PC-9 (cell line): ENCODE data around the gene TMEM242. TPM values are rescaled to one million over a fixed set of nuclear protein-coding genes. Genes with fewer than 3 reads are reported as not detected.

ENCODE experiments used
- BruUV-seq: library from RNA; stranded (reverse); fragments of 400-500 nt; replicated peaks from 2 replicates; lab custom pipeline; 2021; lab: Mats Ljungman, UMichigan
- CTCF ChIA-PET: fragments of 300-600 bp; sonication (Branson Sonifier 250); formaldehyde crosslinking; loops from one replicate; lab custom pipeline; 2022; ENCODE audit warnings: antibody characterized with exemption; lab: Charles Lee
- POLR2A ChIA-PET: fragments of 300-600 bp; sonication (Branson Sonifier 250); formaldehyde crosslinking; loops from one replicate; lab custom pipeline; 2022; ENCODE audit warnings: antibody characterized with exemption; ENCODE audit not compliant: unreplicated experiment; lab: Charles Lee
- DNase-seq, 2 experiments: peaks; one replicate each; pipeline versions ENCODE4 v3.0.0 to v3.0.0-alpha.2; 2015 to 2022; ENCODE audit warnings: mixed read lengths in 1 of 2
- H2AFZ ChIP-seq: fragments of 200-600 bp; sonication (generic); 2 replicates; pipeline ENCODE4 v1.8.1; 2017; ENCODE audit warnings: antibody characterized with exemption
- H3F3A ChIP-seq: fragments of 200-600 bp; sonication (generic); 2 replicates; pipeline ENCODE4 v1.8.1; 2017; ENCODE audit warnings: antibody characterized with exemption, mild to moderate bottlenecking, low read depth; ENCODE audit not compliant: insufficient read depth
- H3K27ac ChIP-seq: fragments of 200-600 bp; sonication (generic); 2 replicates; pipeline ENCODE4 v1.6.1; 2016; ENCODE audit warnings: mixed run types
- H3K27me3 ChIP-seq: fragments of 200-600 bp; sonication (generic); 2 replicates; pipeline ENCODE4 v1.6.1; 2016; ENCODE audit warnings: low read depth, mixed run types; ENCODE audit not compliant: insufficient read depth
- H3K36me3 ChIP-seq: fragments of 200-600 bp; sonication (generic); 2 replicates; pipeline ENCODE4 v1.6.1; 2016; ENCODE audit warnings: low read depth, mixed run types
- H3K4me1 ChIP-seq: fragments of 200-600 bp; sonication (generic); replicated peaks from 2 replicates; pipeline ENCODE4 v1.6.1; 2016; ENCODE audit warnings: mixed run types; ENCODE audit not compliant: insufficient read depth
- H3K4me2 ChIP-seq: fragments of 200-600 bp; sonication (generic); 2 replicates; pipeline ENCODE4 v1.6.1; 2017; ENCODE audit warnings: mixed run types
- H3K4me3 ChIP-seq: fragments of 200-600 bp; sonication (generic); 2 replicates; pipeline ENCODE4 v1.6.1; 2016; ENCODE audit warnings: mixed run types
- H3K79me2 ChIP-seq: fragments of 200-600 bp; sonication (generic); 2 replicates; pipeline ENCODE4 v1.6.1; 2017; ENCODE audit warnings: low read depth, mixed run types
- H3K9me2 ChIP-seq: fragments of 200-600 bp; sonication (generic); 2 replicates; pipeline ENCODE4 v1.8.1; 2017; ENCODE audit warnings: mild to moderate bottlenecking; ENCODE audit not compliant: insufficient read depth
- H3K9me3 ChIP-seq: fragments of 200-600 bp; sonication (generic); 2 replicates; pipeline ENCODE4 v1.8.1; 2016; ENCODE audit warnings: low read depth; ENCODE audit not compliant: insufficient read depth
- H4K20me1 ChIP-seq: fragments of 200-600 bp; sonication (generic); 2 replicates; pipeline ENCODE4 v1.8.1; 2017; ENCODE audit not compliant: insufficient read depth
- CTCF ChIP-seq: fragments of 200-600 bp; sonication (generic); conservative IDR thresholded peaks from 2 replicates; pipeline ENCODE4 v1.6.1; 2017; ENCODE audit warnings: mixed run types, antibody characterized with exemption, mild to moderate bottlenecking, moderate library complexity
- EZH2 ChIP-seq: fragments of 200-600 bp; sonication (generic); IDR thresholded peaks from 2 replicates; pipeline ENCODE4 v1.8.0; 2017; ENCODE audit warnings: antibody characterized with exemption, low read depth
- intact Hi-C: fragments of 100-400 bp; cut with micrococcal nuclease; formaldehyde crosslinking; loops from one replicate; pipeline ENCODE4 v1.10.0; 2022; ENCODE audit not compliant: unreplicated experiment
- total RNA-seq: library from RNA; stranded (reverse); gene quantifications from 2 replicates; pipeline ENCODE4 v1.2.3, GENCODE V29; 2021

Gene TMEM242
- total RNA-seq, 1 experiment from 2014 or later: 8.1 TPM

- no peak for DNase-seq
- BruUV-seq: no TSS peak
- CTCF ChIA-PET: no interaction called here
- no peak overlapping the region for H3K27ac ChIP-seq
- intact Hi-C loops: no loop called here
- no peaks in the 10 kb centered on the region for H3K4me1 ChIP-seq
- TF ChIP-seq EZH2: no peak
- H3K9me2 ChIP-seq: no peaks in the 10 kb centered on the region
- H2AFZ ChIP-seq: no peak overlapping the region
- no peaks in the 10 kb centered on the region for H3K27me3 ChIP-seq
- no peak overlapping the region for H3K4me2 ChIP-seq
- no peaks in the 10 kb centered on the region for H3K9me3 ChIP-seq
- no peak overlapping the region for H3K4me3 ChIP-seq
- H4K20me1 ChIP-seq: no peaks in the 10 kb centered on the region
- no peaks in the 10 kb centered on the region for H3K36me3 ChIP-seq
- no peaks in the 10 kb centered on the region for H3F3A ChIP-seq
- POLR2A ChIA-PET: no interaction called here
- H3K79me2 ChIP-seq: no peaks in the 10 kb centered on the region
Measured at GRCh38 chr6:157300436-157300835, 22.9 kb downstream of the TMEM242 start.

GRCh38 chr6:157300006-157300405, 23.3 kb downstream of the TMEM242 start:
- H3K79me2 ChIP-seq: no peaks in the 10 kb centered on the region
- intact Hi-C loops: no loop called here
- H3K9me2 ChIP-seq: no peaks in the 10 kb centered on the region
- no TSS peak for BruUV-seq
- H3K4me1 ChIP-seq: no peaks in the 10 kb centered on the region
- no peak overlapping the region for H3K4me3 ChIP-seq
- no peak overlapping the region for H2AFZ ChIP-seq
- no peaks in the 10 kb centered on the region for H3F3A ChIP-seq
- POLR2A ChIA-PET: no interaction called here
- no peaks in the 10 kb centered on the region for H3K36me3 ChIP-seq
- TF ChIP-seq EZH2 (no peak), CTCF (no peak)
- CTCF ChIA-PET: no interaction called here
- H4K20me1 ChIP-seq: no peaks in the 10 kb centered on the region
- no peak for DNase-seq
- H3K4me2 ChIP-seq: no peak overlapping the region
- H3K27ac ChIP-seq: no peak overlapping the region
- H3K9me3 ChIP-seq: no peaks in the 10 kb centered on the region
- no peaks in the 10 kb centered on the region for H3K27me3 ChIP-seq

- no TSS peak for BruUV-seq
- Histone ChIP-seq H3K4me2 (no peak overlapping the region), H3K79me2 (no peaks in the 10 kb centered on the region), H3K9me2 (no peaks in the 10 kb centered on the region), H3F3A (no peaks in the 10 kb centered on the region), H3K4me3 (no peak overlapping the region), H4K20me1 (0 out of 2 replicates have a peak, but pooled peaks cover 4% of the 10 kb centered on the region), H3K4me1 (no peaks in the 10 kb centered on the region), H3K27me3 (no peaks in the 10 kb centered on the region), H3K36me3 (no peaks in the 10 kb centered on the region), H2AFZ (no peak overlapping the region), H3K9me3 (no peaks in the 10 kb centered on the region), H3K27ac (no peak overlapping the region)
- TF ChIP-seq EZH2 (no peak), CTCF (no peak)
- no peak for DNase-seq
- ChIA-PET CTCF (no interaction called here), POLR2A (no interaction called here)
- intact Hi-C loops: no loop called here
Measured at GRCh38 chr6:157298216-157298724, 25.0 kb downstream of the TMEM242 start.

GRCh38 chr6:157294654-157295053, 28.7 kb downstream of the TMEM242 start:
- H3K4me1 ChIP-seq: no peaks in the 10 kb centered on the region
- H3F3A ChIP-seq: no peaks in the 10 kb centered on the region
- H3K9me3 ChIP-seq: no peaks in the 10 kb centered on the region
- no peak overlapping the region for H3K4me2 ChIP-seq
- 0 out of 2 replicates have a peak, but pooled peaks cover 3% of the 10 kb centered on the region for H3K36me3 ChIP-seq
- 0 out of 2 replicates have a peak, but pooled peaks cover 4% of the 10 kb centered on the region for H4K20me1 ChIP-seq
- H3K27ac ChIP-seq: no peak overlapping the region
- TF ChIP-seq CTCF (no peak), EZH2 (no peak)
- ChIA-PET POLR2A (no interaction called here), CTCF (interaction anchor here (0.6 kb wide), 1 partner anchor 40 kb away, joined by 3 read pairs; no protein-coding TSS in a partner anchor)
- no peak overlapping the region for H3K4me3 ChIP-seq
- H3K27me3 ChIP-seq: no peaks in the 10 kb centered on the region
- H3K79me2 ChIP-seq: no peaks in the 10 kb centered on the region
- H2AFZ ChIP-seq: no peak overlapping the region
- H3K9me2 ChIP-seq: no peaks in the 10 kb centered on the region
- no TSS peak for BruUV-seq
- no peak for DNase-seq
- intact Hi-C loops: no loop called here
